Measurements from ENCODE around the gene CD274. TPM values are rescaled to one million over a fixed set of nuclear protein-coding genes. Genes with fewer than 3 reads are reported as not detected.

CD274 gene
- total and polyA plus RNA-seq, 2 of the 8 experiments (the other 6 are each of a cell fraction or from before 2014, with no cell fraction given) = 0.08 to 0.15 TPM

DNA sequence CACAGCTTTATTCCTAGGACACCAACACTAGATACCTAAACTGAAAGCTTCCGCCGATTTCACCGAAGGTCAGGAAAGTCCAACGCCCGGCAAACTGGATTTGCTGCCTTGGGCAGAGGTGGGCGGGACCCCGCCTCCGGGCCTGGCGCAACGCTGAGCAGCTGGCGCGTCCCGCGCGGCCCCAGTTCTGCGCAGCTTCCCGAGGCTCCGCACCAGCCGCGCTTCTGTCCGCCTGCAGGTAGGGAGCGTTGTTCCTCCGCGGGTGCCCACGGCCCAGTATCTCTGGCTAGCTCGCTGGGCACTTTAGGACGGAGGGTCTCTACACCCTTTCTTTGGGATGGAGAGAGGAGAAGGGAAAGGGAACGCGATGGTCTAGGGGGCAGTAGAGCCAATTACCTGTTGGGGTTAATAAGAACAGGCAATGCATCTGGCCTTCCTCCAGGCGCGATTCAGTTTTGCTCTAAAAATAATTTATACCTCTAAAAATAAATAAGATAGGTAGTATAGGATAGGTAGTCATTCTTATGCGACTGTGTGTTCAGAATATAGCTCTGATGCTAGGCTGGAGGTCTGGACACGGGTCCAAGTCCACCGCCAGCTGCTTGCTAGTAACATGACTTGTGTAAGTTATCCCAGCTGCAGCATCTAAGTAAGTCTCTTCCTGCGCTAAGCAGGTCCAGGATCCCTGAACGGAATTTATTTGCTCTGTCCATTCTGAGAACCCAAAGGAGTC lies at the start of gene CD274 (continued):
- no peak for TF ChIP-seq EP300 (IDR thresholded peaks at IDR 0.05; ENCODE audit: borderline replicate concordance in 1 of 2, low read depth in 2 of 2, low read length in 2 of 2)
- no peak for TF ChIP-seq EZH2 (IDR thresholded peaks at IDR 0.05; ENCODE audit: low read depth, low read length, severe bottlenecking)
- TF ChIP-seq, protein P1, sequence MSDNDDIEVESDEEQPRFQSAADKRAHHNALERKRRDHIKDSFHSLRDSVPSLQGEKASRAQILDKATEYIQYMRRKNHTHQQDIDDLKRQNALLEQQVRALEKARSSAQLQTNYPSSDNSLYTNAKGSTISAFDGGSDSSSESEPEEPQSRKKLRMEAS (IDR thresholded peaks at IDR 0.05) = peak; percentile 40; the same call in 1 of the 2 replicates
- TF ChIP-seq YY1 (IDR thresholded peaks at IDR 0.05; ENCODE audit: low read depth, low read length) = no peak; the same call in 1 of the 2 replicates
- no peak for TF ChIP-seq SAP30 (IDR thresholded peaks at IDR 0.05; ENCODE audit: insufficient read depth, insufficient replicate concordance, low read length)
- TF ChIP-seq GABPA (IDR thresholded peaks at IDR 0.05; ENCODE audit: borderline replicate concordance, insufficient read depth, low read length) = no peak
- no peak for TF ChIP-seq TAF7 (optimal IDR thresholded peaks at IDR 0.05; ENCODE audit: borderline replicate concordance, low read depth, low read length)
- 0 out of 2 replicates have a peak, but pooled peaks have one; percentile 42 for TF ChIP-seq RXRA (IDR thresholded peaks at IDR 0.05; ENCODE audit: insufficient read depth, low read depth, low read length)
- no peak for TF ChIP-seq POLR2A (IDR thresholded peaks at IDR 0.05; ENCODE audit: control extremely low read depth in 1 of 2, low read depth in 2 of 2, low read length in 2 of 2)
- no peak for TF ChIP-seq CTBP2 (IDR thresholded peaks at IDR 0.05; ENCODE audit: borderline replicate concordance, insufficient read depth, insufficient read length, low read length)
- TF ChIP-seq HDAC2 (IDR thresholded peaks at IDR 0.05; ENCODE audit: borderline replicate concordance in 1 of 2, low read depth in 2 of 2, low read length in 2 of 2) = 0 out of 4 replicates have a peak, but pooled peaks have one; percentile 73 to 79
